ENCODE measurements around the gene HORMAD2. TPM values are rescaled to one million over a fixed set of nuclear protein-coding genes. Genes with fewer than 3 reads are reported as not detected.

Gene HORMAD2
- total RNA-seq, 1 donor from 2014 or later = 0.98 TPM

- intact Hi-C loops (cut with micrococcal nuclease) = loop anchor here (2.0 to 5.0 kb wide), 3 partner anchors 19 to 47 kb away; no protein-coding TSS in a partner anchor
Observed at GRCh38 chr22:30159561-30160353, 79.5 kb downstream of the HORMAD2 start.

- intact Hi-C loops (cut with micrococcal nuclease) = loop anchor here (2.0 kb wide), 1 partner anchor 18 kb away; no protein-coding TSS in a partner anchor
Observed at GRCh38 chr22:30161051-30161469, 80.8 kb downstream of the HORMAD2 start.

- intact Hi-C loops (cut with micrococcal nuclease) = no loop called here
Observed at GRCh38 chr22:30167296-30167695, 87.0 kb downstream of the HORMAD2 start.

GRCh38 chr22:30167734-30168133 lies 87.5 kb downstream of the HORMAD2 start:
- intact Hi-C loops (cut with micrococcal nuclease) = loop anchor here (2.0 kb wide), 1 partner anchor 17 kb away; no protein-coding TSS in a partner anchor

- intact Hi-C loops (cut with micrococcal nuclease) = loop anchor here (1.0 to 2.0 kb wide), 2 partner anchors 9 to 16 kb away; no protein-coding TSS in a partner anchor
Observed at GRCh38 chr22:30169002-30169401, 88.7 kb downstream of the HORMAD2 start.

- intact Hi-C loops (cut with micrococcal nuclease) = no loop called here
Observed at GRCh38 chr22:30170129-30170528, 89.9 kb downstream of the HORMAD2 start.

GRCh38 chr22:30171008-30171407 lies 90.7 kb downstream of the HORMAD2 start:
- intact Hi-C loops (cut with micrococcal nuclease) = no loop called here

GRCh38 chr22:30175690-30176288 lies 95.5 kb downstream of the HORMAD2 start:
- intact Hi-C loops (cut with micrococcal nuclease) = loop anchor here (5.0 kb wide), 1 partner anchor 72 kb away; the partner anchor contains the start of gene LIF

GRCh38 chr22:30176431-30176830 lies 96.2 kb downstream of the HORMAD2 start:
- intact Hi-C loops (cut with micrococcal nuclease) = loop anchor here (5.0 kb wide), 1 partner anchor 71 kb away; the partner anchor contains the start of gene LIF

- intact Hi-C loops (cut with micrococcal nuclease) = loop anchor here (1.0 to 5.0 kb wide), 3 partner anchors 9 to 69 kb away; partner anchors contain the start of gene LIF
Observed at GRCh38 chr22:30178181-30179126, 98.2 kb downstream of the HORMAD2 start.

- intact Hi-C loops (cut with micrococcal nuclease) = loop anchor here (5.0 kb wide), 2 partner anchors 73 to 87 kb away; partner anchors contain the start of gene OSM
Observed at GRCh38 chr22:30180616-30181015, 100.4 kb downstream of the HORMAD2 start.

GRCh38 chr22:30181459-30182349 lies 101.4 kb downstream of the HORMAD2 start:
- intact Hi-C loops (cut with micrococcal nuclease) = loop anchor here (5.0 kb wide), 2 partner anchors 74 to 86 kb away; partner anchors contain the start of gene OSM

- intact Hi-C loops (cut with micrococcal nuclease) = loop anchor here (5.0 kb wide), 2 partner anchors 75 to 85 kb away; partner anchors contain the start of gene OSM
Observed at GRCh38 chr22:30182350-30182745, 102.1 kb downstream of the HORMAD2 start.

GRCh38 chr22:30182815-30183214 lies 102.6 kb downstream of the HORMAD2 start:
- intact Hi-C loops (cut with micrococcal nuclease) = loop anchor here (5.0 kb wide), 2 partner anchors 76 to 84 kb away; partner anchors contain the start of gene OSM

- intact Hi-C loops (cut with micrococcal nuclease) = loop anchor here (5.0 kb wide), 2 partner anchors 76 to 84 kb away; partner anchors contain the start of gene OSM
Observed at GRCh38 chr22:30183271-30183670, 103.0 kb downstream of the HORMAD2 start.

- intact Hi-C loops (cut with micrococcal nuclease) = loop anchor here (2.0 to 5.0 kb wide), 3 partner anchors 15 to 83 kb away; partner anchors contain the start of gene OSM
Observed at GRCh38 chr22:30183861-30184278, 103.6 kb downstream of the HORMAD2 start.

GRCh38 chr22:30185129-30185528 lies 104.9 kb downstream of the HORMAD2 start:
- intact Hi-C loops (cut with micrococcal nuclease) = loop anchor here (2.0 to 5.0 kb wide), 2 partner anchors 16 to 37 kb away; no protein-coding TSS in a partner anchor

- intact Hi-C loops (cut with micrococcal nuclease) = loop anchor here (2.0 to 5.0 kb wide), 2 partner anchors 17 to 37 kb away; no protein-coding TSS in a partner anchor
Observed at GRCh38 chr22:30185549-30185948, 105.3 kb downstream of the HORMAD2 start.

- intact Hi-C loops (cut with micrococcal nuclease) = loop anchor here (5.0 kb wide), 1 partner anchor 36 kb away; no protein-coding TSS in a partner anchor
Observed at GRCh38 chr22:30186041-30186440, 105.8 kb downstream of the HORMAD2 start.
